ENCODE results near the gene AKT1.
"Not testable (repeated sequence)": the region's sequence is repeated elsewhere in the genome, so short reads cannot be mapped to it uniquely, and the experiment has no call there.

AKT1 gene

GRCh38 chr14:104843006-104843405 lies 47.5 kb upstream of the AKT1 start:
- Histone ChIP-seq H3K27me3 (ENCODE audit: control insufficient read depth, insufficient read depth, low read length) (no peaks in the 10 kb centered on the region), H3K9me3 (ENCODE audit: control insufficient read depth, low read length) (no peaks in the 10 kb centered on the region), H2AFZ (no peak overlapping the region), H3K36me3 (ENCODE audit: control insufficient read depth, insufficient read depth, low read length) (no peaks in the 10 kb centered on the region), H3K4me2 (ENCODE audit: low read length) (peak overlapping the region; percentile 56), H3K4me3 (ENCODE audit: low read depth, low read length) (no peak overlapping the region), H3K79me2 (no peaks in the 10 kb centered on the region), H3K4me1 (no peaks in the 10 kb centered on the region), H3K9ac (no peak overlapping the region), H3K27ac (no peak overlapping the region)
- TF ChIP-seq CTCF (IDR thresholded peaks at IDR 0.05) = no peak

GRCh38 chr14:104841730-104842129 lies 46.2 kb upstream of the AKT1 start:
- TF ChIP-seq CTCF (IDR thresholded peaks at IDR 0.05) = no peak
- Histone ChIP-seq H3K4me2 (ENCODE audit: low read length) (no peak overlapping the region), H3K9ac (no peak overlapping the region), H3K4me3 (ENCODE audit: low read depth, low read length) (no peak overlapping the region), H3K36me3 (ENCODE audit: control insufficient read depth, insufficient read depth, low read length) (no peaks in the 10 kb centered on the region), H3K27me3 (ENCODE audit: control insufficient read depth, insufficient read depth, low read length) (no peaks in the 10 kb centered on the region), H3K9me3 (ENCODE audit: control insufficient read depth, low read length) (no peaks in the 10 kb centered on the region), H3K27ac (no peak overlapping the region), H3K4me1 (no peaks in the 10 kb centered on the region), H2AFZ (no peak overlapping the region), H3K79me2 (no peaks in the 10 kb centered on the region)

GRCh38 chr14:104836171-104836935 lies 40.8 kb upstream of the AKT1 start:
- H3K4me2 ChIP-seq (ENCODE audit: low read length); H3K9me3 ChIP-seq (ENCODE audit: control insufficient read depth, low read length); H3K79me2 ChIP-seq; H3K9ac ChIP-seq; H3K4me1 ChIP-seq; H3K27me3 ChIP-seq (ENCODE audit: control insufficient read depth, insufficient read depth, low read length); H3K4me3 ChIP-seq (ENCODE audit: low read depth, low read length); H3K36me3 ChIP-seq (ENCODE audit: control insufficient read depth, insufficient read depth, low read length); H2AFZ ChIP-seq; H3K27ac ChIP-seq: not testable (repeated sequence)

- Histone ChIP-seq H3K9ac (no peak overlapping the region), H3K79me2 (no peaks in the 10 kb centered on the region), H3K9me3 (ENCODE audit: control insufficient read depth, low read length) (no peaks in the 10 kb centered on the region), H3K4me3 (ENCODE audit: low read depth, low read length) (no peak overlapping the region), H3K27ac (no peak overlapping the region), H2AFZ (no peak overlapping the region), H3K4me2 (ENCODE audit: low read length) (no peak overlapping the region), H3K4me1 (no peaks in the 10 kb centered on the region), H3K36me3 (ENCODE audit: control insufficient read depth, insufficient read depth, low read length) (no peaks in the 10 kb centered on the region), H3K27me3 (ENCODE audit: control insufficient read depth, insufficient read depth, low read length) (no peaks in the 10 kb centered on the region)
- TF ChIP-seq CTCF (IDR thresholded peaks at IDR 0.05) = no peak
These were observed 35.2 kb upstream of the AKT1 start for GRCh38 chr14:104830781-104831180.

GRCh38 chr14:104827177-104828055 lies 31.9 kb upstream of the AKT1 start:
- Histone ChIP-seq H3K36me3 (ENCODE audit: control insufficient read depth, insufficient read depth, low read length) (no peaks in the 10 kb centered on the region), H3K9me3 (ENCODE audit: control insufficient read depth, low read length) (no peaks in the 10 kb centered on the region), H3K27me3 (ENCODE audit: control insufficient read depth, insufficient read depth, low read length) (no peaks in the 10 kb centered on the region), H3K4me1 (no peaks in the 10 kb centered on the region), H3K79me2 (no peaks in the 10 kb centered on the region), H3K27ac (no peak overlapping the region), H3K9ac (no peak overlapping the region), H2AFZ (peak overlapping the region; percentile 71), H3K4me3 (ENCODE audit: low read depth, low read length) (peak overlapping the region; percentile 46), H3K4me2 (ENCODE audit: low read length) (peak overlapping the region; percentile 80)
- peak; percentile 35 for TF ChIP-seq CTCF (IDR thresholded peaks at IDR 0.05)
